T-helper 2 cell treated with Interferon-gamma antibody and Interleukin-4, amounts not matched to agents 100 ng/mL and 5 ng/mL, for 36 hours (primary cell): Measurements from ENCODE around the gene FAM222A. TPM values are rescaled to one million over a fixed set of nuclear protein-coding genes. Genes with fewer than 3 reads are reported as not detected.

Experiments
- intact Hi-C: fragments of 100-400 bp; cut with micrococcal nuclease; formaldehyde crosslinking; loops from one replicate; pipeline ENCODE4 v1.15.1; 2023
- total RNA-seq: library from RNA; stranded (reverse); gene quantifications from 2 replicates; pipeline ENCODE4 v1.2.3, GENCODE V29; 2022

FAM222A gene
- 1.1 and 1.4 TPM in 2 replicates for total RNA-seq

DNA sequence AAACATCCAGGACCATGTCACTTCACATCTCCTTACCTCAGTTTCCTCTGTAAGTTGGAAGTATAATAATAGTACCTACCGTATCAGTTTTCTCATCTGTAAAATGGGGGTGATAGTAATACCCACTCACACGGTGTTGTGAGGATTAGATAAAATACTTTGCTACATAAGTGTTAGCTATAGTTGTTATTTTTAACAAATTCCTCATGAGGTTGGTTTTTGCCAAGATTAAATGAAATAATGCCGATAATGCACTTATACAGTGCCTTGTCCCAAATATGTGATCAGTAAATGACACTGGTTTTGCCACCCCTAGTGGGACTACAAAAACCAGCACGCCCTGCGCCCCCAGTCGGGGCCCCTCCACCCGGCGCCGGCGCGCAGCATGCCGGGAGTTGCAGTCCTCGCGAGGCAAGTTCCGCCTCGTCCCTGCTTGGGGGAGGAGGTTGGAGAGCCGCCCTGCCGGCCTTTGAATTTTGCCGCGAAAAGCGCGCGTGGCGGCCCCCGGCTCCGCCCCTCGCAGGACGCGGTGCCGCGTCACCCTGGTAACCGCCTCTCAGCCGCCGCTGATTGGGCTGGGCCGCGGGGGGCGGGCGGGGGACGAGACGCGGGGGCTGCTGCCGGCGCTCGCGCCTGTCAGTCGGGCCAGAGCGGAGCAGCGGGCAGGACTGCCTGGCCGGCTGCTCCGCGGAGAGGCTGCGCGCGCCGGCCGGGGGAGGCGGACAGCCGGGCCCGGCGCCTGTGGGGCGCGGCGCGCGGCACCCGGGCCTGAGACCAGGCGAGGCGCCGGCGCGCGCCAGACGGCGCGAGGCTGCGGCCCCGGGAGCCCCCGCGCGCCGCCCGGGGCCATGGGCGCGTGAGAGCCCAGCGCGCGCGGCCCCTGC, at the start of gene FAM222A:
FAM222A (plus strand) TSS at position 639 of the 884 bp plus-strand sequence. CDS start 30,322 bp downstream, outside the sequence.
- intact Hi-C loops, result loop anchor here (1.0 to 2.0 kb wide), 3 partner anchors 140 to 335 kb away; partner anchors contain the start of genes C12orf76, KCTD10, MMAB and MVK

DNA sequence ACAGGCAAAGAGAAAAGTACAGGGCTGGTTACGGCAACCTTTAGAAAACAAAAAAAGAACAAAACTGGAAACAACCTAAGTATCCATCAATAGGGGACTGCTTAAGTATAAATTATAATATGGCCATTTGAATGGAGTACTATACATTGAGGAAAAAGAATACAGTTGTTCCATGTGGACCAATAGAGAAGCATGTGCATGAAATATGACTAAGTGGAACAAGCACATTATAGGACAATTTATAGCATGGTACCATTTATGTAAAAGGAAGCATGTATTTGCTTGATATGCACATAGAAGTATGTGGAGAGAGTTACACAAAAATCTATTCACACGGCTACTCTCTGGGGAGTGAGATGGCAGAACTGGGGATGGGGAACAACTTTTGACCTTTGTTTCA, 49.2 kb upstream of the FAM222A start:
- intact Hi-C loops, result no loop called here

DNA sequence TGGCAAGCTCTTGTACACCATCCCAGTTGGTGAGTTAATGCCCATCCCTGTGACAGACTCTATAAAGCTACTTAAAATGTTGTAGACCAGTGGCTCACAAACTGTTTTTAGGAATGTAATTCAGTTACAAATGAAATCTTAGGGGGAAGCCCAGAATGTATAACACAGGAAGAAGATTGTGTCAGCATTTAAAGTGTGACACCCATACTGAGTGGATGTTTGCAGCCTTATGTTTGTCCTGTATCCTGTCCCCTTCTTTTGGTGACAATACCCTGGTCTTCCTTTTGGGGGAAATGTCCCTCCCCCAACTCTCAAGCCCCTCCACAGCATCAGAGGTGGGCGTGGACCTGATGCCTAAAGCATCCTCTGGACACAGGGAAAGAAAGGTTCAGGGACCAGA, 47.6 kb upstream of the FAM222A start:
- intact Hi-C loops, result no loop called here

DNA sequence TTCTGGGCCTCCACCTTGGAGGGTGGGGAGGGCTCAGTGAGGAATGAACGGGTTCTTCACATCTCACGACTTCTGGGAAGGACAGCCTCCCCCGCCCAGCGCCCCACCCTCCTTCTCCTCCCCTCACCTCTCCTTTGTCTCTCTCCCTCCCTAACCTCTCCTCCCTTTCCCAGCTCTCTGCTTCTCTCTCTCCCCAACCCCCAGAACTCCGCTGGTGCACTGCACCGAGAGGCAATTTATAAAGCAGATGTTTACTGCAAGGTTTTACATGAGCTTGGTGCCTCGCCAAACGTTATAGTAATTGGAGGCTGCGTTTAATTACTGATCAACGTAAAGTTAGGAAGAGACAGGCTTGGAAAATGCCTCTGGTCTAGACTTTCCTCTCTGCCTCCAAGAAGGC, 42.9 kb upstream of the FAM222A start:
- intact Hi-C loops, result no loop called here

DNA sequence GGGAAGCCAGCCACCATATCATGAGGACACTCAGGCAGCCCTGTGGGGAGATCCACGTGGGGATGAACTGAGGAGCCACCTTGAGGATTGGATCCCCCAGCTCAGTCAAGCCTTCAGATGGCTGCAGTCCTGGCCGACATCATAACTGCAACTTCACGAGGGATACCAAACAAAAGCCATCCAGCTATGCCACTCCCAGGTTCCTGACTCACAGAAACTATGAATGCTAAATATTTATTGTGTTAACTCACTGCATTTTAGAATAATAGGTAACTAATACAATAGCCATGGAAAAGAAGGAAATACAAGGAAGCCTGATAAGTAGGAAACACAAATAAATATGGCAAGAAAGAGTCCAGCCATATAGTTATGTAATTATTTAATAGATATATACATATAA, 42.1 kb upstream of the FAM222A start:
- intact Hi-C loops, result no loop called here

DNA sequence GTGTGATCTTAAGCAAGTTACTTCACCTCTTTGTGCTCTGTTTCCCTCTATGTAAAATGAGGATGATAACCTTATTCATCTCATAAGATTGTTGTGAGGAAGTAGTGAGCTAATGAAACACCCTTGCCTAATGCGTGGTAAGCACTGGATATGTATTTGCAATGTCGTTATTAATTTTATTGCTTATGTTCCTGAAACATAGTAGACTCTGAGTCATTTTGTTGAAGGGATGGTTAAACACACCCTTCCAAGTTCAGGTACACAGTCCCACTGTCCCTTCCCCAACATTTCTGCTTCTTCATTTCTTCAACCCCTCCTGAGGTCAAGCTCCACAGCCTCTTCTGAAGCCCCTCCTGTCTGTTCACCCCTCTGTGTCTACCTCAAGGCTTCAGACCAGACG, 40.2 kb upstream of the FAM222A start:
- intact Hi-C loops, result no loop called here

DNA sequence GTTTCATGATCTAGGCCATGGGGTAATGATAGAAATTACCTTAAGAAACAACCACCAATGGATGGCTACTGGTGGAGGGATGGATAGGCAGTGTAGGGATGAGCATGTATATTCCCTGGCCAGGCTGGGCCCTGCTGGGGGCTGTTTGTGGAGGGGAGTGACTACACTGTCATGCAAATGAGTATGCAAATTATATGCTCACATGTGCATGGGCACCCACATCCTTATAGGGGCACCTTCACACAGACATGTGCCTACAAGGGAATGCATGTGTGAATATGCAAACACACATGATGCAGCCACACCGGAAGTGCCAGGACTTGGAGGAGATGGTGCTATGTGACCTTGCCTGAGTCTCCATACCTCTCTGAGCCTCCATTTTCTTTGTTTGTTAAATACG, 39.7 kb upstream of the FAM222A start:
- intact Hi-C loops, result no loop called here

DNA sequence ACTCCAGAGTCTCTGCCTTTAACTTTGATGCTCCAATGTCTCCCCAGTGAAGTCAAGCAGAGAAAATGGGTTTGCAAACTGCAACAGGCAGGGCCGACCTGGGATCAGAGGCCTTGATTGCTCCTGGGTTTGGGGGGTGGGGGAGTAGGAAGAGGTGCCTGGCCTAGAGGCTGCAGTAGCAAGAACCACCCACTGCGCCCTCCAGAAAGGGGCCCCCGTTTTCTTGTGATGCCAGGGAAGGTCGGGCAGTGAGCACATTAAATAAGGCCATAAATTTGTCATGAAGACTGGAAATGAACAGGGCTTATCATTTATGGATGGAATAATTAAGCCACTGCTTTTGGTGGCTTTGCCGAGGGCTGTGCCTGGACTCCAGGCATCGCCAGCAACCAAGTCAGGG, 38.2 kb upstream of the FAM222A start:
- intact Hi-C loops, result no loop called here

DNA sequence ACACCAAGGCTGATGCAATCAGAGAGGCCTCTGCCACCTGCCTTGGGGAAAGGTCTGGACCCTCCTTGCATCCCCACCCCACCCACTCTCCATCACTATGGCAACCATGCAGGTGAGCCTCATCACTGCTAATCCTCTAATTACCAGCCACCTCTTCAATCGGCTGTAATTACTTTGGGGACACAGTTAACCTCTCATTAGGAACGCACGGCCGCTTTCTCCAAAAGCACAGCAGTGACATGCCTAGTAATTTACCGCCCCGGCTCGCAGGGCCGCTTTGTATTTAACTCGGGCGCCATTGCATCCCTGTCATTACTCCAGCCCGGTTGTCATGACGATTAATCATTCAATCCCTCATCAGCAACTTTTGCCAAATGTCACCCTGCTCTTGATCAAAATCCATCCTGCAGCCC, 36.3 kb upstream of the FAM222A start:
- intact Hi-C loops, result no loop called here

DNA sequence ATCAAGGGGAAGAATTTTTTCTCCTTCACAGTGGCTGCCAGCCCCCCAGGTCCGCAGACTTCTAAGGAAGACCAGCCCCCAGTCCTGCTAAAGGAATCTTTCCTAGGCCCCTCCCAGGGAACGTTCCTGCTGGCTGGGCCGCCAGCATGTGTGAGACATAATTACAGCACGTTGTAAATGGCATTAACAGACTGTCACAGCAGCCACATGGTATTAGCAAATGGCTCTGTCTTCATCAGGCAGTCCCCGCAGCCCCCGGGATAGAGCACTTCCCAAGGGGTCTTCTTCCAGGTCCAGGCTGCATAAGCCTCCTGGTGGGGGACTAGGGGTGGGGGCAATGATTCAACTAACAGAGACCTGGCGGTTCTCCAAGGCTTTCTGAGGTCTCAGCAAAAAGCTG, 34.9 kb upstream of the FAM222A start:
- intact Hi-C loops, result no loop called here

DNA sequence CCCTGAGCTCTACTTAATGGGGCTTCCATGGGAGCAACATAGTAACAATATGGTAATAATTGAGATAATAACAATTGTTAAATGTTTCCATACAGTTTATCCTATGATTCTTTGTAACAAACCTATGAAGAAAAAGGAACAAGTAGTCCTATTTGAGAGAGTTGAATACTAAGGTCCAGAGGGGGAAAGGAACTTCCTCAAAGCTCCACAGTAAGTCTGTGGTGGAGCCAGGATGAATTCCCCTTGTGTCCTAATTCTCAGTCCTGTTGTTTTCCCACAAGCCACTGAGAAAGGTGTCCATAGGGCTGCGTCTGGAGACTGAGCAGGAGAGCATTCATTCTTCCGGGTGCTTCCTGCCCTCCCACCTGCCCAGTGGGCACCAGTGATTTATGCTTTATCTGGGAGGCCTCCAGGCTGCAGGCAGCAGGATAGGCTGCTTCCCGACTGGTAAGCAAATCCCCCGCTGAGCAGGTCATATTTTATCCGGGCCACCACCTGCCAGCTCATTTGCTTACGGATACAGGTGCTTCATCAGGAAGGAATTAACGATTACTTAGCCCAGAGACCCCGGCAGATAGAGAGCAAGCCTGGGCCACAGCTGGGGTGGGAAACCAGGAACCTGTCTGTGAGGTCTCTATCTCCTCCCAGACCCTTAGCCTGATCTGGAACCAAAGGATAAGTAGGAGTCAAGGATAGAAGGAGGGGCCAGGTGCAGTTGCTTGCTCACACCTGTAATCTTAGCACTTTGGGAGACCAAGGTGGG, 33.9 kb upstream of the FAM222A start:
- intact Hi-C loops, result no loop called here

DNA sequence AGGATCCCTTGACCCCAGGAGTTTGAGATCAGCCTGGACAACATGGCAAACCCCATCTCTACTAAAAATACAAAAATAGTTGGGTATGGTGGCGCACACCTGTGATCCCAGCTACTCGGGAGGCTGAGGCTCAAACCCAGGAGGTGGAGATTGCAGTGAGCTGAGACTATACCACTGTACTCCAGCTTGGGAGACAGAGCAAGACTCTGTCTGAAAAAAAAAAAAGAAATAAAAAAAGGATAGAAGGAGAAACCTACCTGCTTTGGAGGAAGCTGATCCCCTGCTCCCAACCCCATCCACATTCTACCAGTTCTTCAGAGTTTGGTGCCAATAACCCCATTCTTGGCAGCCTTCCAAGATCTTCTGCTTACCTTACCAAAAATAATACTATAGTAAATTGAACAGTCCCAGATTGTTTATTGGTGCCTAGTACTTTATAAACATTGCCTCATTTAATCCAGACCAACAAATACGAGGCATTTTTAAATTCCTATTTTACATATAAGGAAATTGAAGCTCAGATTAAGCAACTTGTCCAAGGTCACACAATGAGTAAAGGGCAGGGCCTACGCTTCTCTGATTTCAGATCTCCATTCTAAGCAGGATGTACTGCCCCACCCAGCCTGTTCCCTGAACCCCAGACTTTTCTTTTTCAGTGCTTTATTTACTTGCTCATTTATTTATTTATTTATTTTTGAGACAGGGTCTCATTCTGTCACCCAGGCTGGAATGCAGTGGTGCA, 33.2 kb upstream of the FAM222A start:
- intact Hi-C loops, result no loop called here

DNA sequence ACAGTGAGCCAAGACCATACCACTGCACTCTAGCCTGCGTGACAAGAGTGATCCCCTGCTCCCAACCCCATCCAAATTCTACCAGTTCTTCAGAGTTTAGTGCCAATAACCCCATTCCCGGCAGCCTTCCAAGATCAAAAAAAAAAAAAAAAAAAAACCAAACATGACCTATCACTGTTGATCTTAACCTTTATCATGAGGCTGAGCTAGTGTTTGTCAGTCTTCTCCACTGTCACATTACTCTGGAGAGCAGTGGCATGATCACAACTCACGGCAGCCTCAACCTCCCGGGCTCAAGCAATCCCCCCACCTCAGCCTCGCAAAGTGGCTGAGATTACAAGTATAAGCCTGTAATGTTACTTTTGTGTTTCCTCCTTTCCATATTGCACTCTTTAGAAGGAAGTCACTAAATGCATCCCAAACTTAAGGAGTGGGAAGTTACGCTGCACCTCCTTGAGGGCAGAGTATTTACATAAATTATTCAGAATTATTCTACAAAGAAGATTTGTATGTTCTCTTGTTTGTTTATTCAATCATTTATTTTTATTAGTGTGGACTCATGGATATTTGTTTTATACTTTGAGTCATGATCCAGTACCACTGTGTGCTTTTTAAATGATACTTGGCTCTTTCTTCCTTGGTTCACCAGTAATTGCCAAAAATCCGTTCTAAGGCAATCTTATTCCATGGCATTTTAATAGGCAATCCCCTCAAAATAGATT, 31.5 kb upstream of the FAM222A start:
- intact Hi-C loops, result no loop called here

DNA sequence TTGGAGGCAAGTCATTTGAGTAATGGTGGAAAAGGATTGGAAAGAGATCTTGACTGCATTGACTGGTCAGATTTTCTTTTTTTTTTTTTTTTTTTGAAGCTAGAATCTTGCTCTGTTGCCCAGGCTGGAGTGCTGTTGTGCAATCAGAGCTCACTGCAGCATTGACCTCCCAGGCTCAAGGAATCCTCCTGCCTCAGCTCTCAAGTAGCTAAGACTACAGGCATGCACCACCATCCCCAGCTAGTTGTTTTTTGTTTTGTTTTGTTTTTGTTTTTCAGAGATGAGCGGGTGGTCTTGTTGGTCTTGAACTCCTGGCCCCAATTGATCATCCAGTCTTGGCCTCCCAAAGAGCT, 30.9 kb upstream of the FAM222A start:
- intact Hi-C loops, result no loop called here

DNA sequence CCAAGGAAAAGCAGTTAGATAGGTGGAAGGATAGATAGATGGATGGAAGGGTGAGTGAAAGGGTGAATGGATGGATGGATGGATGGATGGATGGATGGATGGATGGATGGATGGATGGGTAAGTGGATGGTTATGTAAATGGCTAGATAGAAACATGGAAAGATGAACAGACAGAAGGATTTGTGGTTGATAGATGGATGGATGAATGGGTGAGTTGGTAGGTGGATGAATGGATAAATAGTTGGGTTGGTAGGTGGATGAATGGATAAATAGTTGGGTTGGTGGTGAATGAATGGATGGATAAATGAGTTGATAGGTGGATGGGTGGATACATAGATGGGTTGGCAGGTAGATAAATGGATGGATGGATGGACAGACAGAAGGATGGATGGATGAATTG, 30.3 kb upstream of the FAM222A start:
- intact Hi-C loops, result no loop called here

DNA sequence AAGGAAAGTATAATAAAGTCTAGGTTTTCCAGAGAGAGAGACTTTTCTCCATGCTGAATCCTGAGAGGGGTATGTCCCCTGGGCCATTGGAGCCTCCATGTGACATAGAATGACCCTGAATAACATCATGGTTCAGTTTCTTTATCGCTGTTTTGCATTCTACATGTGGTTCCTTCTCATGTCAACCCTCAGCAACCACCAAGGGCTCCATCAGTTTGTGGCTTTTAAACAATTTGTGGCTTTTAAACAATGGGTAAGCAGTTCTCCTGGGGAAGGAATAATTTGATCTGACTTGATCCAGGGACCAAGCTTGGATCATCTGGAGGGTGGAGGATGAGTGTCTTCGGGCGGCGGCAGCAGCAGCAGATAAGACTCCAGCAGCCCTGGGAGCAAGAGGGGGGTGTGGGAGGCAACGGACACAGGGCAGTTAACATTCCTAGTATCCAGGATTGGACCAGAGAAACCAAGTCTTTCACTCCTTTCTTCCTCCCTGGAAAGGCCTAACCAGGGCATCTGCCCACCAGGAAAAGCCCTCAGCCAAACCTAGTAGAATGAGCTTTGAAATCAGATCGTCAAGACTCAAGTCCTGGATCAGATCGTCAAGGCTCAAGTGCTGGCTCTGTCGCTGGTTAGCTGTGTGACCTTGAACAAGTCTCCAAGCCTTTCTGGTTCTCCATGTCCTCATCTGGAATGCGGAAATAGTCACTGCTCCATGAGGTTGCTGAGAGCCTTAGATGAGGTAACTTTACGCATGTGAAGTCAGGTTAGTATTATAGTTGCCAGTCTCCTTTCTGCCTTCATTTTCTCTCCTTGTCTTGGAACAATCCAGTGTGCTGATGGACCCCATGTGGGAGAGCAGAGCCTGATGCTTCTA, 27.8 kb upstream of the FAM222A start:
- intact Hi-C loops, result no loop called here

DNA sequence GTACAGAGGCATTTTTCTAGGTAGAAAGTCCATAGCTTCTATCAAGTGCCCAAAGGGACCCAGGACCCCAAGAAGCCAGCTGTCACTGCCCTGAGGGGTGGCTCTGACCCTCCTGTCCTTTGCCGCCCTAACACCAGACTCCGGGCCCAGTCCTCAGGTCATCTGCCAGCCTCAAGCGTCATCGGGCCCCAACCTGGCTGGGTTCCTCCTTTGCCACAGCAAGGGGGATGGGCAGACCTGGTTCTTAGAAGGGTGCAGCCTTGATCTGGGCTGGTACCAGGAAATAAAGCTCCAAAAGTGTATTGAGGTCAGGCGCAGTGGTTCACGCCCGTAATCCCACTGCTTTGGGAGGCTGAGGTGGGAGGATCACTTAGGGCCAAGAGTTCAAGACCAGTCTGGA, 27.1 kb upstream of the FAM222A start:
- intact Hi-C loops, result no loop called here

DNA sequence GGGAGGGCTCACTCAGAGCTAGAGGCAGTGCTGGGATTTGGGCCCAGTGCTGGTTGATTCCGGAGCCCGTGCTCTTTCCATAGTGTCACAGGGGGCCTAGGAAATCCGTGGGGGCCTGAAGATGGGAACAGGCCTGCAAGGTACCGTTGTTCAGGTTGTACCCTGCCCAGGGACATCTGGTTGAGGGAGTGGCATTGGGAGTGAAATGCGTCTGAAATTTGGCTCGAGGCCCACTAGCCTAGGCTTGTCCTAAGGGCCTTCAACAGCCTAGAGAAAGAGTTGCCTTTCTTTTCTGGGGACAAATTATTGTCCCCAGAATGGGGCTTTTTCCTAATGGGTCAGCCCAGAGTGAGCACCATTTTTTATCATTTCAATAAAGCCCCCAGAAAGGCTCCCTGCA, 26.4 kb upstream of the FAM222A start:
- intact Hi-C loops, result no loop called here

DNA sequence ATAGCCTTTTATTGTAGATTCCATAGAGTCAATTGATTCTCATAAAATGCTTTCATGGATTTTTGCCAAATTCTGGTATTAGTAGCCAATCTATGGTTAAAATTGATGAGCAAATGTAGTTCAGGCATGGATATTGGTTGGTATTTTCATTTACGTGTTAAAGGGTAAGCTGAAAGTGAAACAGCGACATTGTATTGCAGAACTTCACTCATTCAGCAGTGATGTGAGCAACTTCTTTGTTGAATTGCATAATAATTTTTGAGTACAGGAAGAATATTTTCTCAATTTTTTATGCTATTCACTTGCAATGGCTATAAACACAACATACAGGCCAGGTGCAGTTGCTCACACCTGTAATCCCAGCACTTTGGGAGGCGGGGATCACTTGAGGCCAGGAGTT, 24.2 kb upstream of the FAM222A start:
- intact Hi-C loops, result no loop called here

DNA sequence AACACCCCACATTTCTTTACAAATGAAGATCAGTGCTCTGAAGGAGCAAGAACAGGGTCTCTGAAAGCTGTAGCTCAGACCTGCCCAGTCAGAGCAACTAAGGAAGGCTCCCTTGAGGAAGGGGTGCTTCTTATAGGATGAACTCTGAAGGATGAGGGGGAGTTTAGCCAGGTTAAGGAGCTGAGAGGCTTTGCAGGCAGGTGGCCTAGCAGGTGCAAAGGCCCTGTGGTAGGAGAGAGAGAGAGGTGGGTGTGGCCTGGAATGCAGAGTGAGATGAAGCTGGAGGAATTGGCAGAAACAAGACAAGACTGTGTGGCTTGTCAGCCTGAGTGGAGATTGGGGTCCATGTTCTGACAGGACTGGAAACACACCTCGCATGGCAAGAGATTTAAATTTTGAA, 20.5 kb upstream of the FAM222A start:
- intact Hi-C loops, result no loop called here
